ENCODE data around the gene SMIM36. TPM values are rescaled to one million over a fixed set of nuclear protein-coding genes. Genes with fewer than 3 reads are reported as not detected.
A peak's percentile ranks its signal among the peaks of the same experiment; 100 is the strongest.
"Not testable (repeated sequence)": the region's sequence is repeated elsewhere in the genome, so short reads cannot be mapped to it uniquely, and the experiment has no call there.

The SMIM36 gene
- total RNA-seq, 1 donor from 2014 or later: not detected

- ChIA-PET CTCF (interaction anchor here (1.0 kb wide), 1 partner anchor 45 kb away, joined by 4 read pairs; no protein-coding TSS in a partner anchor), POLR2A (no interaction called here)
- no peak overlapping the region for H3K4me3 Mint-ChIP-seq
- peaks cover 9% of the 10 kb centered on the region for H3K4me1 Mint-ChIP-seq
- ATAC-seq (ENCODE audit: low read depth) (no peak), DNase-seq (no peak)
- no peak overlapping the region for H3K27ac Mint-ChIP-seq
- TF ChIP-seq CTCF (IDR thresholded peaks at IDR 0.05): no peak
- H3K27me3 Mint-ChIP-seq: peaks cover 13% of the 10 kb centered on the region
- no peaks in the 10 kb centered on the region for H3K9me3 Mint-ChIP-seq
- intact Hi-C loops (cut with micrococcal nuclease): no loop called here
- no peaks in the 10 kb centered on the region for H3K36me3 Mint-ChIP-seq (ENCODE audit: low read depth)
Measured at GRCh38 chr17:55480631-55481315, 30.5 kb downstream of the SMIM36 start.

GRCh38 chr17:55479903-55480302 lies 31.3 kb downstream of the SMIM36 start:
- ChIA-PET POLR2A (no interaction called here), CTCF (interaction anchor here (0.6 kb wide), 1 partner anchor 519 kb away, joined by 3 read pairs; no protein-coding TSS in a partner anchor)
- Mint-ChIP-seq H3K4me3 (no peak overlapping the region), H3K36me3 (ENCODE audit: low read depth) (no peaks in the 10 kb centered on the region), H3K27ac (no peak overlapping the region), H3K27me3 (peaks cover 13% of the 10 kb centered on the region), H3K4me1 (peaks cover 9% of the 10 kb centered on the region), H3K9me3 (no peaks in the 10 kb centered on the region)
- TF ChIP-seq CTCF (IDR thresholded peaks at IDR 0.05): no peak
- intact Hi-C loops (cut with micrococcal nuclease): no loop called here
- DNase-seq (no peak), ATAC-seq (ENCODE audit: low read depth) (no peak)

GRCh38 chr17:55478971-55479370 lies 32.3 kb downstream of the SMIM36 start:
- Mint-ChIP-seq H3K27ac (no peak overlapping the region), H3K27me3 (peaks cover 13% of the 10 kb centered on the region), H3K36me3 (ENCODE audit: low read depth) (no peaks in the 10 kb centered on the region), H3K4me1 (peaks cover 10% of the 10 kb centered on the region), H3K4me3 (no peak overlapping the region), H3K9me3 (no peaks in the 10 kb centered on the region)
- DNase-seq (no peak), ATAC-seq (ENCODE audit: low read depth) (no peak)
- intact Hi-C loops (cut with micrococcal nuclease): no loop called here
- TF ChIP-seq CTCF (IDR thresholded peaks at IDR 0.05): no peak
- ChIA-PET POLR2A (no interaction called here), CTCF (interaction anchor here (0.9 kb wide), 1 partner anchor 34 kb away, joined by 4 read pairs; no protein-coding TSS in a partner anchor)

GRCh38 chr17:55466671-55467070 lies 44.6 kb downstream of the SMIM36 start:
- CTCF ChIA-PET: no interaction called here

GRCh38 chr17:55465771-55466170 lies 45.5 kb downstream of the SMIM36 start:
- H3K9me3 Mint-ChIP-seq; H3K4me3 Mint-ChIP-seq; POLR2A ChIA-PET; H3K36me3 Mint-ChIP-seq (ENCODE audit: low read depth); CTCF ChIA-PET; DNase-seq; intact Hi-C loops (cut with micrococcal nuclease); ATAC-seq (ENCODE audit: low read depth); H3K27ac Mint-ChIP-seq: not testable (repeated sequence)
- H3K27me3 Mint-ChIP-seq: peaks cover 28% of the 10 kb centered on the region
- H3K4me1 Mint-ChIP-seq: peaks cover 22% of the 10 kb centered on the region

More at GRCh38 chr17:55466671-55467070, 44.6 kb downstream of the SMIM36 start:
- DNase-seq (no peak), ATAC-seq (ENCODE audit: low read depth) (no peak)
- Mint-ChIP-seq H3K27me3 (peaks cover 28% of the 10 kb centered on the region), H3K4me3 (peak overlapping the region; percentile 32), H3K27ac (no peak overlapping the region), H3K4me1 (peaks cover 22% of the 10 kb centered on the region), H3K9me3 (no peaks in the 10 kb centered on the region), H3K36me3 (ENCODE audit: low read depth) (no peaks in the 10 kb centered on the region)
- intact Hi-C loops (cut with micrococcal nuclease): no loop called here
- POLR2A ChIA-PET: interaction anchor here (0.7 kb wide), 1 partner anchor 9 kb away, joined by 6 read pairs; no protein-coding TSS in a partner anchor
- TF ChIP-seq CTCF (IDR thresholded peaks at IDR 0.05): no peak

Data from activated B cell treated with CpG ODN at 0.5 μM for 24 hours (primary cell).